ENCODE data around the gene MCC.

The MCC gene

GRCh38 chr5:113108485-113108884, 379.8 kb downstream of the MCC start:
- Histone ChIP-seq H3K9me3 (ENCODE audit: low read length) (no peaks in the 10 kb centered on the region), H3K27me3 (ENCODE audit: control insufficient read depth in 1 of 2, insufficient read depth in 2 of 2, low read length in 2 of 2) (no peaks in the 10 kb centered on the region), H3K27ac (ENCODE audit: low read depth, low read length) (no peak overlapping the region), H3K4me1 (ENCODE audit: insufficient read depth, low read length) (no peaks in the 10 kb centered on the region), H3K36me3 (ENCODE audit: insufficient read depth, low read length) (no peaks in the 10 kb centered on the region), H3K9ac (ENCODE audit: low read length) (no peak overlapping the region), H3K4me3 (ENCODE audit: low read depth in 1 of 2, low read length in 2 of 2) (no peak overlapping the region)

- H3K27me3 ChIP-seq (ENCODE audit: control insufficient read depth in 1 of 2, insufficient read depth in 2 of 2, low read length in 2 of 2) = no peaks in the 10 kb centered on the region
- H3K9me3 ChIP-seq (ENCODE audit: low read length) = no peaks in the 10 kb centered on the region
- H3K9ac ChIP-seq (ENCODE audit: low read length) = no peak overlapping the region
- no peak overlapping the region for H3K4me3 ChIP-seq (ENCODE audit: low read depth in 1 of 2, low read length in 2 of 2)
- no peak overlapping the region for H3K27ac ChIP-seq (ENCODE audit: low read depth, low read length)
- no peaks in the 10 kb centered on the region for H3K4me1 ChIP-seq (ENCODE audit: insufficient read depth, low read length)
- H3K36me3 ChIP-seq (ENCODE audit: insufficient read depth, low read length) = no peaks in the 10 kb centered on the region
These were observed 381.4 kb downstream of the MCC start for GRCh38 chr5:113106821-113107220.

GRCh38 chr5:113105693-113106280, 382.5 kb downstream of the MCC start:
- Histone ChIP-seq H3K9me3 (ENCODE audit: low read length) (no peaks in the 10 kb centered on the region), H3K9ac (ENCODE audit: low read length) (no peak overlapping the region), H3K4me1 (ENCODE audit: insufficient read depth, low read length) (no peaks in the 10 kb centered on the region), H3K27me3 (ENCODE audit: control insufficient read depth in 1 of 2, insufficient read depth in 2 of 2, low read length in 2 of 2) (no peaks in the 10 kb centered on the region), H3K27ac (ENCODE audit: low read depth, low read length) (no peak overlapping the region), H3K4me3 (ENCODE audit: low read depth in 1 of 2, low read length in 2 of 2) (no peak overlapping the region), H3K36me3 (ENCODE audit: insufficient read depth, low read length) (no peaks in the 10 kb centered on the region)

- Histone ChIP-seq H3K27ac (ENCODE audit: low read depth, low read length) (no peak overlapping the region), H3K4me3 (ENCODE audit: low read depth in 1 of 2, low read length in 2 of 2) (no peak overlapping the region), H3K4me1 (ENCODE audit: insufficient read depth, low read length) (no peaks in the 10 kb centered on the region), H3K27me3 (ENCODE audit: control insufficient read depth in 1 of 2, insufficient read depth in 2 of 2, low read length in 2 of 2) (no peaks in the 10 kb centered on the region), H3K9me3 (ENCODE audit: low read length) (no peaks in the 10 kb centered on the region), H3K9ac (ENCODE audit: low read length) (no peak overlapping the region), H3K36me3 (ENCODE audit: insufficient read depth, low read length) (no peaks in the 10 kb centered on the region)
These were observed 384.9 kb downstream of the MCC start for GRCh38 chr5:113103330-113103729.

- no peak overlapping the region for H3K9ac ChIP-seq (ENCODE audit: low read length)
- H3K9me3 ChIP-seq (ENCODE audit: low read length) = no peaks in the 10 kb centered on the region
- H3K4me1 ChIP-seq (ENCODE audit: insufficient read depth, low read length) = no peaks in the 10 kb centered on the region
- H3K4me3 ChIP-seq (ENCODE audit: low read depth in 1 of 2, low read length in 2 of 2) = no peak overlapping the region
- no peaks in the 10 kb centered on the region for H3K27me3 ChIP-seq (ENCODE audit: control insufficient read depth in 1 of 2, insufficient read depth in 2 of 2, low read length in 2 of 2)
- no peaks in the 10 kb centered on the region for H3K36me3 ChIP-seq (ENCODE audit: insufficient read depth, low read length)
- H3K27ac ChIP-seq (ENCODE audit: low read depth, low read length) = no peak overlapping the region
These were observed 386.1 kb downstream of the MCC start for GRCh38 chr5:113102121-113102531.

- no peaks in the 10 kb centered on the region for H3K9me3 ChIP-seq (ENCODE audit: low read length)
- no peak overlapping the region for H3K27ac ChIP-seq (ENCODE audit: low read depth, low read length)
- H3K27me3 ChIP-seq (ENCODE audit: control insufficient read depth in 1 of 2, insufficient read depth in 2 of 2, low read length in 2 of 2) = no peaks in the 10 kb centered on the region
- H3K4me3 ChIP-seq (ENCODE audit: low read depth in 1 of 2, low read length in 2 of 2) = no peak overlapping the region
- H3K9ac ChIP-seq (ENCODE audit: low read length) = no peak overlapping the region
- no peaks in the 10 kb centered on the region for H3K36me3 ChIP-seq (ENCODE audit: insufficient read depth, low read length)
- no peaks in the 10 kb centered on the region for H3K4me1 ChIP-seq (ENCODE audit: insufficient read depth, low read length)
These were observed 387.3 kb downstream of the MCC start for GRCh38 chr5:113100981-113101380.

GRCh38 chr5:113099822-113100221, 388.4 kb downstream of the MCC start:
- no peaks in the 10 kb centered on the region for H3K36me3 ChIP-seq (ENCODE audit: insufficient read depth, low read length)
- H3K9me3 ChIP-seq (ENCODE audit: low read length) = no peaks in the 10 kb centered on the region
- no peak overlapping the region for H3K9ac ChIP-seq (ENCODE audit: low read length)
- no peak overlapping the region for H3K27ac ChIP-seq (ENCODE audit: low read depth, low read length)
- no peaks in the 10 kb centered on the region for H3K27me3 ChIP-seq (ENCODE audit: control insufficient read depth in 1 of 2, insufficient read depth in 2 of 2, low read length in 2 of 2)
- H3K4me1 ChIP-seq (ENCODE audit: insufficient read depth, low read length) = no peaks in the 10 kb centered on the region
- no peak overlapping the region for H3K4me3 ChIP-seq (ENCODE audit: low read depth in 1 of 2, low read length in 2 of 2)

- Histone ChIP-seq H3K27me3 (ENCODE audit: control insufficient read depth in 1 of 2, insufficient read depth in 2 of 2, low read length in 2 of 2) (no peaks in the 10 kb centered on the region), H3K4me1 (ENCODE audit: insufficient read depth, low read length) (no peaks in the 10 kb centered on the region), H3K9me3 (ENCODE audit: low read length) (no peaks in the 10 kb centered on the region), H3K27ac (ENCODE audit: low read depth, low read length) (no peak overlapping the region), H3K4me3 (ENCODE audit: low read depth in 1 of 2, low read length in 2 of 2) (no peak overlapping the region), H3K9ac (ENCODE audit: low read length) (no peak overlapping the region), H3K36me3 (ENCODE audit: insufficient read depth, low read length) (no peaks in the 10 kb centered on the region)
These were observed 389.9 kb downstream of the MCC start for GRCh38 chr5:113098378-113098777.

- Histone ChIP-seq H3K9me3 (ENCODE audit: low read length) (no peaks in the 10 kb centered on the region), H3K4me3 (ENCODE audit: low read depth in 1 of 2, low read length in 2 of 2) (no peak overlapping the region), H3K4me1 (ENCODE audit: insufficient read depth, low read length) (no peaks in the 10 kb centered on the region), H3K36me3 (ENCODE audit: insufficient read depth, low read length) (no peaks in the 10 kb centered on the region), H3K27me3 (ENCODE audit: control insufficient read depth in 1 of 2, insufficient read depth in 2 of 2, low read length in 2 of 2) (no peaks in the 10 kb centered on the region), H3K27ac (ENCODE audit: low read depth, low read length) (no peak overlapping the region), H3K9ac (ENCODE audit: low read length) (no peak overlapping the region)
These were observed 392.4 kb downstream of the MCC start for GRCh38 chr5:113095831-113096230.

- Histone ChIP-seq H3K36me3 (ENCODE audit: insufficient read depth, low read length) (no peaks in the 10 kb centered on the region), H3K9me3 (ENCODE audit: low read length) (no peaks in the 10 kb centered on the region), H3K4me3 (ENCODE audit: low read depth in 1 of 2, low read length in 2 of 2) (no peak overlapping the region), H3K27me3 (ENCODE audit: control insufficient read depth in 1 of 2, insufficient read depth in 2 of 2, low read length in 2 of 2) (no peaks in the 10 kb centered on the region), H3K9ac (ENCODE audit: low read length) (no peak overlapping the region), H3K4me1 (ENCODE audit: insufficient read depth, low read length) (peaks cover 5% of the 10 kb centered on the region), H3K27ac (ENCODE audit: low read depth, low read length) (no peak overlapping the region)
These were observed 394.7 kb downstream of the MCC start for GRCh38 chr5:113093558-113093957.

- no peaks in the 10 kb centered on the region for H3K9me3 ChIP-seq (ENCODE audit: low read length)
- peaks cover 5% of the 10 kb centered on the region for H3K4me1 ChIP-seq (ENCODE audit: insufficient read depth, low read length)
- no peak overlapping the region for H3K4me3 ChIP-seq (ENCODE audit: low read depth in 1 of 2, low read length in 2 of 2)
- H3K36me3 ChIP-seq (ENCODE audit: insufficient read depth, low read length) = no peaks in the 10 kb centered on the region
- no peak overlapping the region for H3K9ac ChIP-seq (ENCODE audit: low read length)
- no peak overlapping the region for H3K27ac ChIP-seq (ENCODE audit: low read depth, low read length)
- no peaks in the 10 kb centered on the region for H3K27me3 ChIP-seq (ENCODE audit: control insufficient read depth in 1 of 2, insufficient read depth in 2 of 2, low read length in 2 of 2)
These were observed 395.6 kb downstream of the MCC start for GRCh38 chr5:113092683-113093082.

GRCh38 chr5:113091622-113092021, 396.6 kb downstream of the MCC start:
- H3K27ac ChIP-seq (ENCODE audit: low read depth, low read length) = no peak overlapping the region
- peaks cover 5% of the 10 kb centered on the region for H3K4me1 ChIP-seq (ENCODE audit: insufficient read depth, low read length)

More at GRCh38 chr5:113091622-113092021, 396.6 kb downstream of the MCC start:
- no peaks in the 10 kb centered on the region for H3K9me3 ChIP-seq (ENCODE audit: low read length)
- H3K36me3 ChIP-seq (ENCODE audit: insufficient read depth, low read length) = no peaks in the 10 kb centered on the region
- no peak overlapping the region for H3K9ac ChIP-seq (ENCODE audit: low read length)
- no peaks in the 10 kb centered on the region for H3K27me3 ChIP-seq (ENCODE audit: control insufficient read depth in 1 of 2, insufficient read depth in 2 of 2, low read length in 2 of 2)
- no peak overlapping the region for H3K4me3 ChIP-seq (ENCODE audit: low read depth in 1 of 2, low read length in 2 of 2)

Measured in muscle layer of colon (tissue), 2 donors.